HG02588 (cell line): ENCODE results near the gene CHTF18.
A peak's percentile ranks its signal among the peaks of the same experiment; 100 is the strongest.
"Not testable (repeated sequence)": the region's sequence is repeated elsewhere in the genome, so short reads cannot be mapped to it uniquely, and the experiment has no call there.

Source experiments
- ATAC-seq: cut with Tn5 transposase; IDR thresholded peaks from one replicate; pipeline ENCODE4 v1.9.1; 2021; ENCODE audit warnings: mild to moderate bottlenecking, moderate library complexity; ENCODE audit not compliant: unreplicated experiment

Gene CHTF18

DNA sequence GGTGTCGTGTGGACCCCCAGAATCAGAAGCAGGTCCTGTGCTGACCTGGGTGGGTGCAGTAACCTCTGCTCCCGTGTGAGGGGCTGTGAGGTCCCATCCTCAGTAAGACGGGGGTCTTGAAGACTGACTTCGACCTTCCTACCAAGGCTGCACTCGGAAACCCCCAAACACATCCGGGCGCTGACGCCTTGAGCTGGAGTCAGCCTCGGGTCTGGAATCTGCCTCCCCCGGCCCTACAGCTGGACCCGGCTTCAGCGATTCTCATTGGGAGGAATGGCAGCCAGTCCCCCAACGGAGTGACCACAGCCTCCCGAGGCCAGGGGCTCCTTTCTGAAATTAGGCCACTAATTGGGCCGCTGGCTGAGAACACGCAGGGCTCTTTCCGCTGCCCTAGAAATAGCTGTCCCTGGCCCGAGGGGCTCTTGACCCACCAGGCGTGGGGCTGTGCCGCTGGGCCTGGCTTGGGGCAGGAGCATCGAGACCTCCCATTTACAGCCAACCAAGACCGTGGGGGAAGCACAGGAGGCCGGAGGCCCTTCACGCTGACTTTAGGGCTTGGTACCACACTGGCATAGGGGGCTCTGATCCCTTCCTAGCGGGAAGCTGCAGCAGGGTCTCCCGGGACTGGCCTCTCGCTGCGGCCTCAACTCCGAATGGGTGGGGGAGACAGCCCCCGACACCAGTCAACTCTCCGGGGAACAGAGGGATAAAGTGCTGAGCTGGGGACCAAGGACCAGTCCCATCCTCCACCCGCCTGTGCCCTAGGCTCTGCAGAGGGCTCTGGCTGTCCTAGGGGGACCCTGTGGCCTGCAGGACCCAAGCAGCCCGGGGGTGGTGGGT lies 14.7 kb downstream of the CHTF18 start:
- no peak for ATAC-seq

DNA sequence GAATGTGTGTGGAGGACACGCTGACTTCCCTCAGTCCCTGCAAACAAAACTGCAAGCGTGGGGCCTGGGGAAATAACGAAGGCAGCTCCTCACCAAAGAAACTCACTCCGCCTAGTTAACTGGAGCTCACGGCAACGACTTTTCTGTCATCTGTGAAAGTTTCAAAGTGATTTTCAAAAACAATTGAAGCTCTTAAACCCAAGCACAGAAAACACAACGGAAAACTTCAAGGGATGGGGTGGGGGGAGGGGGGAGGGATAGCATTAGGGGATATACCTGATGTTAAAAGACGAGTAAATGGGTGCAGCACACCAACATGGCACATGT lies 15.3 kb downstream of the CHTF18 start:
- no peak for ATAC-seq

DNA sequence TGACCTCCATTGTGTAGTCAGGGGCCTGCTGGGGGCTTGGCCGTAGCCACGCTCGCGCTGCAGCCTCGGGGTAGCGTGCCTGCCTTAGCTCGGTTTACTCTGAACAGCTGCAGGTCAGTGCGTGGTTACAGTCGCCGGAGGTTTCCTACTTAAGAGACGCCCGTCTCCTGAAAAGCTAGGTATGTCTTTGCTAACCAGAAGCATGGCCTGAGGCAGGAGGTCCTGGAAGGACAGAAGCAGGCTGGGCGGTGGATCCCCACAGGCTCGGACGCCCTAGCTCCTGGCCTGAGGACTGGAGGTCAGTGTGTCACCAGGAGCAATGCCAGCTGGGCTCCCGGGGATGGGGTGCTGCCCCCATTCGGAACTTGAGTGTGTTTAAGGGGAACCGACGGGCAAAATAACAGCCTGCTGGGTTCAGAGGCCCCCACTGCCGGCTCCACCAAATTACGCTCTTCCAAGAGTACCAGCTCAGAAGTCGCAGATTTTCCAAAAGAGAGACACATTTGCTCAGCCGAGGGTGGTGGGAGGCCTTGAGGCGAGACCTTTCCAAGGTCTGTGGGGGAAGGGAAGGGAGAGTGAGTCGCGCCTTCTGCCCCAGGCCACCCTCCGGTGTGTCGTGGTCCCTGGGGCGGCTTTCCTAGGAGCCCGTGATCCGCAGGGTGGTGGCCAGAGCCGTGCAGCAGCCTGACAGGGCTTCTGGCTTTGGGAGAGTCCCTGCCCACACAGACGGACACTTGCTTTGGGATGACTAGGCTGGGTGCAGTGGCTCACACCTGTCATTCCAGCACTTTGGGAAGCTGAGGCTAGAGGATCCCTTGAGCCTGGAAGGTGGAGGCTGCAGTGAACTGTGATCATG lies 16.0 kb downstream of the CHTF18 start:
- ATAC-seq = no peak

DNA sequence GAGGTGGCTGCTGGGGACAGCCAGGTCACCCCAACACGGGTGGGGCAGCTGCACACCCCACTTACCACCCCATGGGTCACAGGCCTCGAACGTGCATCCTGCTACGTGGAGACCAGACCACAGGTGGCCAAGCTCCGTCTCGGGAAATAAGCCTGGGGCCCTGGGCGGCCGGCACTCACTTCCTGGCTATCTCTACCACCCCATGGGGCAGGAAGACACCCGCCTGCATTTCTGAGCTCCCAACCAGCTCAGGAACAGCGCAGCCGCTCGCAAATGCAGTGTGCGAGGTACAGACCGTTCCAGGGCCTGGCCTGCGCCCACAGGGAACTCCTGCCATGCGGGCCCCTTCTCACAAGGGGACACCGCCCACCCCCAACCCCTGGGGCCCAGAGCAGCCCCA lies 17.1 kb downstream of the CHTF18 start:
- ATAC-seq = no peak

DNA sequence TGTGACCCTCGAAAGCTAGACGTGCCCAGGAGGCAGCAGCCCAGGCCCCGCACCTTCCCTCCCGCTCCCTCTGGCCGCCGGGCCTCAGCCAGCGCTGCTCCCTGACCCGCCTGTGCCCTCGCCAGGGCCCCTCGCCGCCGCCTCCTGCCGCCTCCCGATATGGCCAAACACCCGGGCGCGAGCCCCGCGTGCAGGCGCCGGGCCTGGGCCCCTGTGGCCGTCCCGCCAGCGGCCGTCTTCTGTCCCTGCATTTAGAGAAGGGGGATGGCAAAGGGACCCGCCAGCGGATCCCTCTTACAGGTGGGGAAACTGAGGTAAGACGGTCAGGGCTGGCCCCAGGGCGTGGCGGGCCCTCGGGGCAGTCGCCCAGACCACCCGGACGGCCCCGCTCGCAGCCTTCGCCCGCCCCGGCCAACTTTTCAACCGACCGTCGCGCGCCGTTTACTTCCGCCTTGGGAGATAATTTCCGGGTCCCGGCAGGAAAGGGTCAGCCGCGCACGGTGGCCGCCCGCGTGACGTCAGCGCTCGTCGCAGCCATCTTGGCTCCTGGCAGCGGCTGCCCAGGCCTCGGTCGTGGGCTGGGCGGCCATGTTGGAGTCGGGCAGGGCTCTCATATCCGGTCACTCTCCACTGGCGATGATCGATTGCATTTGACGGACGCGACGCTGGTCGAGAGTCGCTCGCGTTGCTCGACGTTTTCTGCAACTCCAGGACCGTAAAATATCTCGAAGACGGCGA lies 19.1 kb downstream of the CHTF18 start:
- ATAC-seq = peak; percentile 87

DNA sequence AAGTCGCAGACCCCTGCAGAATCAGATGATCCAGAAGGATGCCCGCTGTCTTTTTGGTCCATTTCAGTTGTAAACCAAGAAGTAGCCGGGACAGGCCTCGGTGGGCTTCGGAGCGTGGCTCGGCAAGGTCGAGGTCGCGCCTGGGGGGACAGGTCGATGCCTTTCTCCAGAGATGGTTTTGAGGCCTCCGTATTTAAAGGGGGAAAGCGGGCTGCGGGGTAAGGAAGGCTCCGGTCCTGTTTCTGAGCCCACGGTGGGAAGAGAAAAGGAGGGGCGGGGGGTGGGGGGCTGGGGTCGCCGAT lies 19.6 kb downstream of the CHTF18 start:
- ATAC-seq = no peak

DNA sequence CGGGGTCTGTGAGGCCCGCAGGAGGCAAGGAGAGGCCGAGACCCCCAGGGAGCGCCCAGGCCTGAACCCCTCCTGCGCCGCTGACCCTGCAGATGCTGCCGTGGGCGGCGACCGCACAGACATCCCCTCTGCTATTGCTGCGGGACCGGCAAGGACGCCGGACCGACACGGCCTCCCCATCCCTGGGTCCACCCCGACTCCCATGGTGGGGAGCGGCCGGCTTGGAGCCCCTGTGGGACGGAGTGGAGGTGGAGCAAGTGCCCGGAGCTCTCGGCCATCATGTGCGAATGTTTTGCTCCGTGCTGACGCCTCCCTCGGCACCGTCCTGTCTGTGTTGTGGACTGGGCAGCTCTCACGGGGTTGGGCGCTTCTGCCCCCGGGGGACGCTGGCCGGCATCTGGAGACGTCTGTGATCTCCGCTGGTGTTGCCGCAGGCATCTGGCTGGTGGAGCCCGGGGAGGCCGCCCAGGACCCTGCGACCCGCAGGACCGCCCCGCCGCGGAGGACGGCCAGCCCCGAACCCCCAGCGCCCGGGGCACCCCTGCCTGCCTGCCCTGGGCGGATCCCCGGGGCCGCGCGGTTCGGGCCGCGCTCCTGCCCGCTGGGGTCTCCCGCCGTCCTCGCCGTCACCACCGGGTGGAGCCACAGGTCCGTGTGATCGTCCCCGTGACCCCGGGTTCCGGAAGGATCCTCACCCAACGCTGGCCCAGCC lies 24.9 kb downstream of the CHTF18 start:
- ATAC-seq = no peak

DNA sequence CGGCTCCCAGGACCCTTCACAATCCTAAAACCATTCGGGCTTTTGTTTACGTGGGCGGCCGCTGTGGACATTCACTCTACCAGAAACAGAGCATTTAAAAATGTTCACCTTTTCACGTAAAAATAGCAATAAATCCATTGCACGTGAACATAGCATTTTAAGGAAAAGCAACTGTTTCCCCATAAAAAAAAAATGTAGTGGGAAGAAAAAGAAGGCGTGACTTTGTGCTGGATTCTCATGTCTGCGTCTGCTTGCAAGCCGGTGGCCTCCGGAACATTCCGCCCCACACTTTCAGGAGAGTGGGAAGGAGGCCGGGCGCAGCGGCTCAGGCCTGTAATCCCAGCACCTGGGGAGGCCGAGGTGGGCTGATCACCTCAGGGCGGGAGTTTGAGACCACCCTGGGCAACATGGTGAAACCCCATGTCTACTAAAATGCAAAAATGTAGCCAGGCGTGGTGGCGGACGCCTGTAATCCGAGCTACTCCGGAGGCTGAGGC lies 25.5 kb downstream of the CHTF18 start:
- ATAC-seq = no peak

DNA sequence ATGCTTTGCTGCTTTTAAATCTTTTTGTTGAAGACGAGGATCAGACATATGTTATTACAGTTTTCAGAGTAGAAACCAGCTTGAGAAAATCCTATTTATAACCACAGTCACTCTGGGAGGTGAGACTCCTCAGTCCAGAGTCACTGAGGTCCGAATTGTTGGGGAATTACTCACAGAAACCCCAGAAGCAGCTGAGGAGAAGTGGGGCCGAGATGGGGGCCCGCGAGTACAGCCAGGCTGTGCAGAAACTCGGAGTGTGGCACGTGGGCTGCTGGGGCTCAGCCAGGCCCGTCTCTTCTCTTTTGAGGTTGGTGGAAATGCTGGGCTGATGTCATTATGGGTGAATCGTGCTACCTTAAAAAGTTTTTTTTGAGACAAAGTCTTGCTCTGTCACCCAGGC lies 26.6 kb downstream of the CHTF18 start:
- no peak for ATAC-seq

DNA sequence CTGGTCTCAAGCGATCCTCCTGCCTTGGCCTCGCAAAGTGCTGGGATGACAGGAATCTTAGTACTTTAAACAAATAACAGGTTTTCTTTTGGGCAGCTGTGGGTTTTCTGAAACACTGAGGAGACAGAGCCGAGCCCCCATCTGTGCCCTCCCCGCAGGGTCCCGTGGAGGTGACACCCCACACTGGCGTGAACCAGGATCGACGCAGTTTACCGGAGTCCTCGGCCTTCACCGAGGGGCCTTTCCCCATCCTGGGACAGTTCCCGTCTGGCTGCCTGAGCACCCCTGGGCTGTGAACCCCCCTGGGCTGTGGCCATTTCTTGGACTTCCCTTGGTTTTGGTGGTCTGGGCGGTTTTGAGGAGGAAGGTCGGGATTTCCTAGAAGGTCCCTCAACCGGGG lies 27.4 kb downstream of the CHTF18 start:
- no peak for ATAC-seq

DNA sequence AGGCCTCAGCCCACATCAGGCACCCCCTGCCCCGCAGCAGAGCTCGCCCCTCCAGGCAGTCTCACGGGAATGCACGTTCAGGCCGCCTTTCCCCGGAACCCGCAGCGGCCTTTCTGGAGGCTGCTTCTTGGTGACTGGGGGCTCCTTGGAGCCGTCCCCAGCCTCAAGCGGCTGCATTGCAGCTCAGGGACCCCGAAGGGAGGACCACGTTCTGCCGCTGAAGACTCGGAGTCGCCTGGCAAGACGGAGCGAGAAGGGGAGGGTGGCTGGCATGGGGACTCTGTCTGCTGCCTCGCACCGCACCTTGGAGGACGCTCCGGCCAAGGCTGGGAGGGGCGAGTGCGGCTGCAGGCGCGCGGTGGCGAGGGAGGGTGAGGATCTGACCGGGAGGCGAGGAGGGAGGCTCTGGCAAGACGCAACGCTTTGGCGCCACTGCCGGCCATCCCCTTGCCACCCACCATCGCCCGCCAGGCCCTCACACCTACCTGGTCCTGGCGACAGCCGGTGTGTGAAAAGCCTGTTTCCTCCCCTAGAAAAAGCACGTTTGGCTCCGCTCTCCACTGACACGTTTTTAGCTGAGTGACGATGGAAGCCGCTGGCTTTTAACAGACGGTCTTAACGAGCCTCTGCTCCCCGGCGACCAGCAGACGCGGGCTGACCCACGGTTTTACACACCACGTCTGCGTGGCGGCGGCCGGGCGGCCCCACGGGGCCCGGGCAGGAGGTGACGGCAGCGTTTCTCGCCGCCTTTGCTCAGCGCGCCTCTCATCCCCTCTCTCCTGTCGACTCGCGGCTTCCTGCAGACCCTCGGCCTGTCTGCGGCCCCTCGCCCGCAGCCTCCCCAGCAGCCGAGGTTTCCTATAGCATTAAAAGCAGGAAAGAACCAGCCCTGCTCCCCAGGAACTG lies 28.8 kb downstream of the CHTF18 start:
- ATAC-seq = no peak

DNA sequence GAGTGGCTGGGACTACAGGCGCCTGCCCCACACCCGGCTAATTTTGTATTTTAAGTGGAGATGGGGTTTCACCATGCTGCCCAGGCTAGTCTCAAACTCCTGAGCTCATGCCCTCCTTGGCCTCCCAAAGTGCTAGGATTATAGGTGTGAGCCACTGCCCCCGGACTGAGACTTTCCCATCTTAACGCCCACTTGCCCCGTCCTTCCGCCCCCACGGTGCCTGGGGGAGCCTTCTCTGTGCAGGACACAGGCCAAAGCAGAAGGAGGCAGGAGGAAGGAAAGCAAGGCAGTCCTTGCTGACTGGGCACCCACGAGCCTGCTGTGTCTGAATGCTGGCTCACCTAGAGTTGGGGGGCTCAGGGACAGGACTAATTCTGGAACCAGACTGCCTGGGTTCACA lies 29.7 kb downstream of the CHTF18 start:
- no peak for ATAC-seq

DNA sequence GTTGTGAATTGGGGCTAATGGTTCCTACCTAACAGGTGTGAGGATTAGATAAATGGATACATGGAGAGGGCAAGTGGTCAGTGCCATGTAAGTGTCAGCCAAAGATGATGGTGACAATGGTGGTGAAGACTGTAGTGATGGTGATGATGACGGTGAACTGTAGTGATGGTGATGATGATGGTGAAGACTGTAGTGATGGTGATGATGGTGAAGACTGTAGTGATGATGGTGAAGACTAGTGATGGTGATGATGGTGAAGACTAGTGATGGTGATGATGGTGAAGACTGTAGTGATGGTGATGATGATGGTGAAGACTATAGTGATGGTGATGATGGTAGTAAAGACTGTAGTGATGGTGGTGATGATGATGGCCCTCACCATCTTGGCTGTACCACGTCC lies 30.2 kb downstream of the CHTF18 start:
- no peak for ATAC-seq

DNA sequence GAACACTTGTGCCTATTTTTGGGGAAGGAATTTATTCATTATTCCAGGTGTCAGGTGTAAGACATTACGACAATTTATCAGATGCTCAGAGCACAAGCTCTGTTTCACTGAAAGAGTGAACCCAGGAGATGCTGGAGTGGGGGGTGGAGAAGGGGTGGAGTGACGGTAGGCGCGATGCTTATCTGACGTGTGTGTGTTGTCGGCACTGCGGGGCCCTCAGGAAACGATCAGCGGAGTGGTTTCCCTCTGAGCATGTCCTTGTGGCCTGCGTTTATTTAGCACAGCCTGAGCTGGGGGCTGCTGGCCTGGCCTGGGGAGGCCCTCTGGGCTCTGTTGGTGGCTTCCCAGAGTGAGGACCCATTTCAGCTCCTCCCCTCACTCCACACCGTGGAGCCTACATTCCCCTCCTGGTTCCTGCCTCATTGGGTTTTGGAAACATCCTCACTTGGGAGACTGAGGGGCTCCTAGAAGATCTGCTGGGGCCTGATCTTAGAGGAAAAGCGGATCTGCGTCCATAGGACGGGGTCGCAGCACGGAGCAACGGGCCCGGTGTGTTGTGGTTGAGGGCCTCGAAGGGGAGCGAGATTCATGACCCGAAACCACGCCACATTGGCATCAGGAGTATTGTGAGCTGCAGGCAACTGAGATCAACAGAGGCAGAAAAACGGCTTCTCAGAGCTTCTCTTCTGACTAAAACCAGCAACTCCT lies 31.1 kb downstream of the CHTF18 start:
- no peak for ATAC-seq

DNA sequence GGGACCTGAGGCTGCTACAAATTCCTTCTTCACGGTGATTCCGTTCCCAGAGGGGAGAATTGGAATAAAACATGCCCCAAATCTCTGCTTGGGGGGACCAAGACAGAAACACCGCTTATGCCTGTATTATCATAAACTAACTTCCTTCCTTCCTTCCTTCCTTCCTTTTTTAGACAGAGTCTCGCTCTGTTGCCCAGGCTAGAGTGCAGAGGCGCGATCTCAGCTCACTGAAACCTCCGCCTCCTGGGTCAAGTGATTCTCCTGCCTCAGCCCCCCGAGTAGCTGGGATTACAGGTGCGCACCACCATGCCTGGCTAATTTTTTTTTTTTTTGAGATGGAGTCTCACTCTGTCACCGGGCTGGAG lies 31.6 kb downstream of the CHTF18 start:
- ATAC-seq = not testable (repeated sequence)

DNA sequence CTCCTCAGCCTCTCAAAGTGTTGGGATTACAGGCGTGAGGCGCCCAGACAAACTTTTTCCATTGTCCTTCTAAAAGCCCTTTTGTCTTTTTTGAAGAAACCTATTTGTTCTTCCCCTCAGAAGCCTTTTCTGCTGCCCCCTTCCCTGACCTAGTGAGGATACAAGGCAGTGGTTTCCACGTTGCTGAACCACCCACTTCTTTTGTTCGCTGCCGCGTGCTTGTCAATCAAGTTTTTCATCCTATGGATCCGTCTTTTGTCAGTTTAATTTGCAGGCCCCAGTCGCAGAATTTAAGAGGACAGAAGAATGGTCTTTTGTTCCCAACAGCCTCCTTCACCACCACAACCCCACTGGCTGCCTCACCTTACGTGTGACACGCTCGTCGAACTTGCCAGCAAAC lies 32.3 kb downstream of the CHTF18 start:
- no peak for ATAC-seq

DNA sequence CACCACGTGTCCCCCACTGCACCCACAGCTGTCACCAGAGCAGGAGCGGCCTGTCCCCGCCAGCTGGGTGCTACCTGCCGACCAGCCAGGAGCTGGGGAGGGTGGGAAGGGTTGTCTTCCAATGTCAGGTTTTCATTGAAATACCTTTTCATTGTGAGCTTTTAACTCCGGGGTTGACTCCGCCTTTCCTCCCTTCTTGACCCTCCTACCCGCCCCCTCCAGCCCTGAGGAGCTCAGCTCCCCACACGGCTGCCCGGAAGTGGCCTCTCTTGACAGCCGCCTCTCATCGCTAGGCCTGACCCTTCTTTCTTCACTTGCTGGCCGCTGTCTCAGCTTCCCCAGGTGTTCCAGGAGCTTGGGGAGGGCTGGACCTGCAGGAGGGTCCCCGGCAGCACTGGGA lies 33.3 kb downstream of the CHTF18 start:
- no peak for ATAC-seq

DNA sequence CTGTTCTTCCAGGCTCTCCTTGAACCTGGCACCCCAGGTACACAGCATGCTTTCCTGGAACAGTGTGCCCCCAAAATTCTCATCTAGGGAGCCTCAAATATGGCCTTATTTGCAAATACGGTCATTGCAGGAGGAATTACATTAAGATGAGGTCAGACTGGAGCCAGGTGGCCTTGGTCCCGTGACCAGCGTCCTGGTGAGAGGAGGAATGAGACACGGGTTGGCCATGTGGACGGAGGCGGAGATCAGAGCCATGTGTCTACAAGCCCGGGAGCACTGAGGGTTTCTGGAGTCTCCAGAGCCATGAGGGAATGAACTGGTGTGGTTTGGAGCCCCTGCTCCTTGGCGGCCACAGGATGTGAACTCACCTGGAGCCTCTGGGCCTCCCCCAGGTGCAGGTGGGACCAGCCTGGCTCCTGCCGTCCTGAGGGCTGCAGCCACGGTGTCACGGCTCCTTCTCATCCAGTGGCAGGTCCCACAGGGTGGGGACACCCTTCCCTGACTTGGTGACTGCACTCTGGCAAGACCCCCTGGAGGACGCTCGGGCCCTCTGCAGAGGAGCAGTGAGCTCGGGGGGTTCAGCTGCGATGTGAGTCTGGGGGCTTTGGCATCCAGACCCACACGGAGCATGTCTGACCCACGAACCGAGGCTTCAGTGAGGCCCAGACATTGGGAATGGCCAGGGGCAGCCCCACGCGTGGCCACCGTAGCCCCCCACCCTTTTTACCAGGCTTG lies 33.9 kb downstream of the CHTF18 start:
- no peak for ATAC-seq

DNA sequence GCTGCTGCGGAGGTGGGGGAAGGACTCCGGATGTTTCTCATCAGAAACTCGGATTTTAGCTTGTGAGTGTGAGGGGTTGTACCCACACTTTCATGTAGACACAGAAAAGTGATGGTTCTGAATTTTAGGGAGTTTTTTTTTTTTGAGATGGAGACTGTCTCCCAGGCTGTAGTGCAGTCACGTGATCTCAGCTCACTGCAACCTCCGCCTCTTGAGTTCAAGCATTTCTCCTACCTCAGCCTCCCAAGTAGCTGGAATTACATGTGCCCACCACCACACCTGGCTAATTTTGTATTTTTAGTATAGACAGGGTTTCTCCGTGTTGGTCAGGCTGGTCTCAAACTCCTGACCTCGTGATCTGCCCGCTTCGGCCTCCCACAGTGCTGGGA lies 34.5 kb downstream of the CHTF18 start:
- ATAC-seq = no peak
